GM12874 (cell line): ENCODE results near the gene ZBTB2.

Source experiments
- TF ChIP-seq, protein P1 (sequence below): IDR thresholded peaks from 2 replicates; pipeline ENCODE4 v1.5.1; 2011; ENCODE audit warnings: low read depth, mild to moderate bottlenecking, control low read depth, low read length, moderate library complexity; ENCODE audit not compliant: insufficient read depth

The ZBTB2 gene

DNA sequence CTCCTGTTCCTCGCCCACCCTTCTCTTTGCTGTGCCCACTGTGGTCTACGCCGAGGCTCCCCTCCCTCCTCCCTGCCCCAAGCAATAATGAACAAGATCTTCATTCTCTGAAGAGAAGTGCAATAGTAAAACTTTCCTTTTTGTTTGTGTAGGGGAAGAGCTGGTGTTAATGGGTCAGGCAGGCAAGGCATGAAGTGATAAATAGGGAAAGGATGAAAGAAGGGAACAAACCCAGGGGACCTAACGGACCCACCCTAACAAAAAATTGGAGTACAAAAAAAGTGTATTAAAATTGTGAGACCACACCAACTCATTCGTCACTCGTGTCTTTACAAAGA is 66.9 kb downstream of the ZBTB2 start:
- TF ChIP-seq, protein P1, sequence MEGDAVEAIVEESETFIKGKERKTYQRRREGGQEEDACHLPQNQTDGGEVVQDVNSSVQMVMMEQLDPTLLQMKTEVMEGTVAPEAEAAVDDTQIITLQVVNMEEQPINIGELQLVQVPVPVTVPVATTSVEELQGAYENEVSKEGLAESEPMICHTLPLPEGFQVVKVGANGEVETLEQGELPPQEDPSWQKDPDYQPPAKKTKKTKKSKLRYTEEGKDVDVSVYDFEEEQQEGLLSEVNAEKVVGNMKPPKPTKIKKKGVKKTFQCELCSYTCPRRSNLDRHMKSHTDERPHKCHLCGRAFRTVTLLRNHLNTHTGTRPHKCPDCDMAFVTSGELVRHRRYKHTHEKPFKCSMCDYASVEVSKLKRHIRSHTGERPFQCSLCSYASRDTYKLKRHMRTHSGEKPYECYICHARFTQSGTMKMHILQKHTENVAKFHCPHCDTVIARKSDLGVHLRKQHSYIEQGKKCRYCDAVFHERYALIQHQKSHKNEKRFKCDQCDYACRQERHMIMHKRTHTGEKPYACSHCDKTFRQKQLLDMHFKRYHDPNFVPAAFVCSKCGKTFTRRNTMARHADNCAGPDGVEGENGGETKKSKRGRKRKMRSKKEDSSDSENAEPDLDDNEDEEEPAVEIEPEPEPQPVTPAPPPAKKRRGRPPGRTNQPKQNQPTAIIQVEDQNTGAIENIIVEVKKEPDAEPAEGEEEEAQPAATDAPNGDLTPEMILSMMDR = no peak

DNA sequence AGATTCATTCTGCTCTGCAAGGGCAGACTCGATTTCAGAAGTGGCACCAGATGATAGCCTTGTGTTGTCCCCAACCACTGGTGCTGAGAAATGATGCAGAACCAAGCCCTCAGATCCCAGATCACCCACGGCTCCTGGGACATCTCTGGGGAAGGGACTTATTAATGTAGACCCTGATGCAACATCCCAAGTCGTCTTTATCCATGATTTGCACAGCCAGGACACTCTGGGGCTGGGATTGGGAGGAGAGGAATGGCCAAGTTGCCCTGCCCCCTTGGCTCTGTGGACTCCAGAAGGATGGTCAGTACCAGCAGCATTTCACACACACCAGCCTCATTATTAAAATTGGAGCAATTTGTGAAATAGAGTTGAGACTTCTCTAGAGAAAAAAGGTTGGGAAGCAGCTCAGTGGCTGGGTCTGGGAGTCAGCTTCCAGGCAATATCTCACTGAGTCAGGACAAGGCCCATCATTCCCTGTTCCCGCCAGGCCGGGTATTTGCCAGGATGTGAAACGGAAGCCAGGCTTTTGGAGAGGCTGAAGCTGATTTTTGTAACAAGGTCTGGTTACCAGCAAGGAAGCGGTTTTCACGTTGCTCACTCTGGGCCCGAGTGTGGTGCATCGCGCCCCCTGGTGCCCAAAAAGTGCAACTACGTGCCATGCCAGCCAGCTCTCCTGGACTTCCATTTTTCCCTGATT is 67.4 kb downstream of the ZBTB2 start:
- TF ChIP-seq, protein P1 = peak; percentile 97

DNA sequence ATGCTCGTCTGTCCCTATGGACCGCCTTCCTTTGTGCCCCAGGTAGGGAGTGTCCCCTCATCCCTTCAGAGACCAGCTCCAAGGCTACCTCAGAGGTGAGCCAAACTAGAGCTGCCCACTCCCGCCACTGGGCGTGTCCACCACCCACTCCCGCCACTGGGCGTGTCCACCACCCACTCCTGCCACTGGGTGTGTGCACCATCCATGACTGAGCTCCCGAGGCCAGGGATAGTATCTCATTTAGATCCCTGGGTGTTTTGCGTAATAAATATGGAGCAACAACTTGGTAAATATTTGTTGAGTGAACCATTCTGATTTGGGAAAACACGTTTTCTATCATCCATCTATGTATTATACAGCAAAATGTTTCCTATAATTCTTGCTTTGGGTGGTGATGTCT is 68.8 kb downstream of the ZBTB2 start:
- TF ChIP-seq, protein P1 = no peak

DNA sequence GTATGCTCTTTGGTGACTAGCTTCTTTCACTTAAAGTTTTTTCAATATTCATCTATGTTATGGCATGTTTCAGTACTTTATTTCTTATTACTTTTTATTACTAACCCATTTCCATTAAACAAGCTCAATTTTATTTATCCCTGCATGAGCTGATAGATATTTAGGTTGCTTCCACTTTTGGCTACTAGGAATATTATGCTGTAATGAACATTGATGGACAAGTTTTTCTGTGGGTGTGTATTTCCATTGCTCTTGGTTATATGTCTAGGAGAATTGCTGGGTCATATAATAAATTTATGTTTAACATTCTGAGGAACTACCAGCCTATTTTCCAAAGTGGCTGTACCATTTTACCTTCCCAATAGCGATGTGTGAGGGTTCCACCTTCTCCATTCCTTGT is 69.9 kb downstream of the ZBTB2 start:
- TF ChIP-seq, protein P1 = no peak

DNA sequence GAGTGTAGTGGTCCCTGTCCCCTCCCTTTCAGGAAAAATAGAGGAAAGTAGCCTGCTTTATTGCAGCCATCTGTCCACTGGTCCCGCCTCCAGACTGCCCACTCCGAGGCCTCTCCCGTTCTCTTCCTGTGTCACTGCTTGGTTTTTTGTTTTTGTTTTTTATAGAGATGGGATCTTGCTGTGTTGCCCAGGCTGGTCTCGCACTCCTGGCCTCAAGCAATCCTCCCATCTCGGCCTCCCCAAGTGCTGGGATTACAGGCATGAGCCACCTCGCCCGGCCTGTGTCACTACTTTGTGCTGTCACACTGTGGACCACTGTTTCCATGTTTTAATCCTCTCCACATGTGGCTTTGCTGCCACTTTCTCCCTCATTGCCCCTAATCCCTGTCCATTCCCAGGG is 71.2 kb downstream of the ZBTB2 start:
- TF ChIP-seq, protein P1 = no peak

DNA sequence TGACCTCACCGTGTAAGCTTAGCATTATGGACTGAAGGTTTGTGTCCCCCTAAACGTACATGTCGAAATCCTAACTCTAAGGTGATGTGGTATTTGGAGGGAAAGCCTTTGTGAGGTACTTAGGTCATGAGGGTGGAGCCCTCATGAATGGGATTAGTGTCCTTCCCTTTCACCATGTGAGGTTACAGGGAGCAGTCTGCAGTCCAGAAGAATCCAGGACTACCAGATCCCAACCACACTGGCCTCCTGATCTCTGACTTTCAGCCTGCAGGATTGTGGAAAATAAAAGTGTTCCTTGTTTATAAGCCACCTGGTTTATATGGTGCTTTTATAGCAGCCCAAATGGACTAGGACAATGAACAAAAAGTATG is 73.4 kb downstream of the ZBTB2 start:
- TF ChIP-seq, protein P1 = no peak

DNA sequence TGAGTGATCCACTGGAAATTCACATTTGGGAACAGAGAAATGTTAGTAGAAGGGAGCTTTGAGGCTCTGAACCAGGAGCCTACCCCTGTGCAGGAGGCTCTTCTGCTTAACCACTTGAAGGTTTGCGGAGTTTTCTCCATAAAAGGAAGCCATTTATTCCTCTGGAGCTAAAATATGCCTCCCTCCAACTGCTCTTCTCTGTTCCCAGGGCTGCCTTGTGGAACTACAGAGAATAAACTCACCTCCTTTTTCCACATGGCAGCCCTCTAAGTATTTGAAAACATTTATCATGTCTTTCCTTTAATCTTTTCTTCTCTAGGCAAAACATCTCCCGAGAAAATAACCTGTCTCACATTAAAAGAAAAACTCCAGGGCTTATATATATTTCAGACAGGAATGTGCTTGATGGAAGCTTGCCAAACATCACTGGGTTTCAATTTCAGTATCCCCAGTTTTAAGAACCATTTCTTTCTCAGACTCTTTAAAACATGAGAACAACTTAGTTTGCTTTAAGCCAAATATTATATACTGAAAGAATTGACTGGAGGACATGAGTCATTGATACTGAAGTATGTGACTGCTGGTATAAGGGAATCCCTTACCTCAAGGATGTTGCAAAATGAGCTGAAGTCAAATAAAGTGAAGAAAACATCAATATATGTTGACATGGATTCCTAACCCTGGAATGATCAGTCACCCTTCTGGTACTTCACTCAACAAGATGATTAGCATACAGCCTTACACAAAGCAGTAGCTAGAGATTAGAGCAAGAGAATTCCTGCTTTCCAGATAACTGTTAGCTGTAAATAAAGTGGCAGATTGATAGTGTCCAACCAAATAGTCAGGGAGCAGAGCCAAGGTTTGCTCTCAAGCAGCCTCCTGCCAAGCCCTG is 74.0 kb downstream of the ZBTB2 start:
- TF ChIP-seq, protein P1 = no peak
